ENCODE results near the gene EXOC6B.

EXOC6B gene

DNA sequence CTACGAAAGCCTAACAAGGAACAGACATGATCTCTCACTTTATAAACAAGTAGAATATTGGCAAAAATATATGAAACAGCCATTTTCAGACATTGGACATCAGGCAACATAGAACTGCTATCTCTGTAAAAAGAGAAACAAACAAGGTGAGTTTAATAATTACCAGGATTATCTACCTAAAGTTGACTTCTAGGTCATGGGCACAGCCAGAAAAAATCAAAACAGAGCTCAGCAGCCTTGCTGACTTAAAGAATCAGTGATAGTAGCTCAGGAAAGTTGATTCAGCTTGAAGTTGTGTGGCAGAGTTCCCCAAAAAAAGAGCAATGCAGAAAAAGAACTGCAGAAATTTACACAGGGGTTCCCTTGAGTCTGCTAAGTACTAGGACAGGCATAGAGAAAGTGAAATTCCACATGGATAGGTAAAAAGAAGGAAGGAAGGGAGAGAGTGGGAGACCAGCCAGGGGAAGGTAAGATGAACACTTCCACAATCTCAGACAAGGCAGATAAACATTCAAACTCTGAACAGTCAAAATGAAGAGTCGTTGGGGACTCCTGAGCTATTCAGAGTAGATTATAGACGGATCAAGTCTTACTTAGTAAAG lies 102.0 kb downstream of the EXOC6B start:
- ChIA-PET CTCF (interaction anchor here (0.6 to 1.2 kb wide), 4 partner anchors 9 to 152 kb away, joined by 3 to 4 read pairs (median 4); no protein-coding TSS in a partner anchor), POLR2A (interaction anchor here (0.7 kb wide), 1 partner anchor 1197 kb away, joined by 3 read pairs; no protein-coding TSS in a partner anchor)
- no peak overlapping the region for H3K4me3 ChIP-seq (ENCODE audit: low read depth, low read length)
- peaks cover 34% of the 10 kb centered on the region for H3K4me1 ChIP-seq (ENCODE audit: control insufficient read depth, insufficient read depth, low read length)
- no peak overlapping the region for H3K27ac ChIP-seq (ENCODE audit: extremely low read depth, low read depth, low read length)
- no peaks in the 10 kb centered on the region for H3K36me3 ChIP-seq (ENCODE audit: control insufficient read depth in 2 of 2, insufficient read depth in 1 of 2, low read length in 2 of 2)
- H3K9me3 ChIP-seq (ENCODE audit: control insufficient read depth, insufficient read depth, low read depth, low read length), result no peaks in the 10 kb centered on the region
- TF ChIP-seq ZFP69B (tag by site-specific recombination; IDR thresholded peaks at IDR 0.05), result no peak
- TF ChIP-seq KLF7 (tag by site-specific recombination; IDR thresholded peaks at IDR 0.05; ENCODE audit: borderline replicate concordance), result no peak
- TF ChIP-seq, protein P1, sequence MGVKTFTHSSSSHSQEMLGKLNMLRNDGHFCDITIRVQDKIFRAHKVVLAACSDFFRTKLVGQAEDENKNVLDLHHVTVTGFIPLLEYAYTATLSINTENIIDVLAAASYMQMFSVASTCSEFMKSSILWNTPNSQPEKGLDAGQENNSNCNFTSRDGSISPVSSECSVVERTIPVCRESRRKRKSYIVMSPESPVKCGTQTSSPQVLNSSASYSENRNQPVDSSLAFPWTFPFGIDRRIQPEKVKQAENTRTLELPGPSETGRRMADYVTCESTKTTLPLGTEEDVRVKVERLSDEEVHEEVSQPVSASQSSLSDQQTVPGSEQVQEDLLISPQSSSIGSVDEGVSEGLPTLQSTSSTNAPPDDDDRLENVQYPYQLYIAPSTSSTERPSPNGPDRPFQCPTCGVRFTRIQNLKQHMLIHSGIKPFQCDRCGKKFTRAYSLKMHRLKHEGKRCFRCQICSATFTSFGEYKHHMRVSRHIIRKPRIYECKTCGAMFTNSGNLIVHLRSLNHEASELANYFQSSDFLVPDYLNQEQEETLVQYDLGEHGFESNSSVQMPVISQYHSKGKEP (tag by site-specific recombination; IDR thresholded peaks at IDR 0.05), result no peak
- TF ChIP-seq, protein P2, sequence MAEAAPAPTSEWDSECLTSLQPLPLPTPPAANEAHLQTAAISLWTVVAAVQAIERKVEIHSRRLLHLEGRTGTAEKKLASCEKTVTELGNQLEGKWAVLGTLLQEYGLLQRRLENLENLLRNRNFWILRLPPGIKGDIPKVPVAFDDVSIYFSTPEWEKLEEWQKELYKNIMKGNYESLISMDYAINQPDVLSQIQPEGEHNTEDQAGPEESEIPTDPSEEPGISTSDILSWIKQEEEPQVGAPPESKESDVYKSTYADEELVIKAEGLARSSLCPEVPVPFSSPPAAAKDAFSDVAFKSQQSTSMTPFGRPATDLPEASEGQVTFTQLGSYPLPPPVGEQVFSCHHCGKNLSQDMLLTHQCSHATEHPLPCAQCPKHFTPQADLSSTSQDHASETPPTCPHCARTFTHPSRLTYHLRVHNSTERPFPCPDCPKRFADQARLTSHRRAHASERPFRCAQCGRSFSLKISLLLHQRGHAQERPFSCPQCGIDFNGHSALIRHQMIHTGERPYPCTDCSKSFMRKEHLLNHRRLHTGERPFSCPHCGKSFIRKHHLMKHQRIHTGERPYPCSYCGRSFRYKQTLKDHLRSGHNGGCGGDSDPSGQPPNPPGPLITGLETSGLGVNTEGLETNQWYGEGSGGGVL (tag by site-specific recombination; IDR thresholded peaks at IDR 0.05), result no peak
- TF ChIP-seq, protein P3, sequence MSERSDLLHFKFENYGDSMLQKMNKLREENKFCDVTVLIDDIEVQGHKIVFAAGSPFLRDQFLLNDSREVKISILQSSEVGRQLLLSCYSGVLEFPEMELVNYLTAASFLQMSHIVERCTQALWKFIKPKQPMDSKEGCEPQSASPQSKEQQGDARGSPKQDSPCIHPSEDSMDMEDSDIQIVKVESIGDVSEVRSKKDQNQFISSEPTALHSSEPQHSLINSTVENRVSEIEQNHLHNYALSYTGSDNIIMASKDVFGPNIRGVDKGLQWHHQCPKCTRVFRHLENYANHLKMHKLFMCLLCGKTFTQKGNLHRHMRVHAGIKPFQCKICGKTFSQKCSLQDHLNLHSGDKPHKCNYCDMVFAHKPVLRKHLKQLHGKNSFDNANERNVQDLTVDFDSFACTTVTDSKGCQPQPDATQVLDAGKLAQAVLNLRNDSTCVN (tag by site-specific recombination; optimal IDR thresholded peaks at IDR 0.05), result no peak
- TF ChIP-seq ZXDB (tag by site-specific recombination; IDR thresholded peaks at IDR 0.05), result no peak
- TF ChIP-seq ZNF112 (tag by site-specific recombination; IDR thresholded peaks at IDR 0.05), result no peak
- no peak for TF ChIP-seq ZNF274 (IDR thresholded peaks at IDR 0.05; ENCODE audit: low read length)
- no peak for TF ChIP-seq ZNF274 (tag by site-specific recombination; IDR thresholded peaks at IDR 0.05; ENCODE audit: borderline replicate concordance)
- TF ChIP-seq, protein P4, sequence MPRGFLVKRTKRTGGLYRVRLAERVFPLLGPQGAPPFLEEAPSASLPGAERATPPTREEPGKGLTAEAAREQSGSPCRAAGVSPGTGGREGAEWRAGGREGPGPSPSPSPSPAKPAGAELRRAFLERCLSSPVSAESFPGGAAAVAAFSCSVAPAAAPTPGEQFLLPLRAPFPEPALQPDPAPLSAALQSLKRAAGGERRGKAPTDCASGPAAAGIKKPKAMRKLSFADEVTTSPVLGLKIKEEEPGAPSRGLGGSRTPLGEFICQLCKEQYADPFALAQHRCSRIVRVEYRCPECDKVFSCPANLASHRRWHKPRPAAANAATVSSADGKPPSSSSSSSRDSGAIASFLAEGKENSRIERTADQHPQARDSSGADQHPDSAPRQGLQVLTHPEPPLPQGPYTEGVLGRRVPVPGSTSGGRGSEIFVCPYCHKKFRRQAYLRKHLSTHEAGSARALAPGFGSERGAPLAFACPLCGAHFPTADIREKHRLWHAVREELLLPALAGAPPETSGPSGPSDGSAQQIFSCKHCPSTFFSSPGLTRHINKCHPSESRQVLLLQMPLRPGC (tag by site-specific recombination; IDR thresholded peaks at IDR 0.05), result no peak
- TF ChIP-seq ZNF76 (tag by site-specific recombination; IDR thresholded peaks at IDR 0.05; ENCODE audit: borderline replicate concordance, low read depth), result no peak
- TF ChIP-seq ZNF792 (tag by site-specific recombination; IDR thresholded peaks at IDR 0.05), result no peak

DNA sequence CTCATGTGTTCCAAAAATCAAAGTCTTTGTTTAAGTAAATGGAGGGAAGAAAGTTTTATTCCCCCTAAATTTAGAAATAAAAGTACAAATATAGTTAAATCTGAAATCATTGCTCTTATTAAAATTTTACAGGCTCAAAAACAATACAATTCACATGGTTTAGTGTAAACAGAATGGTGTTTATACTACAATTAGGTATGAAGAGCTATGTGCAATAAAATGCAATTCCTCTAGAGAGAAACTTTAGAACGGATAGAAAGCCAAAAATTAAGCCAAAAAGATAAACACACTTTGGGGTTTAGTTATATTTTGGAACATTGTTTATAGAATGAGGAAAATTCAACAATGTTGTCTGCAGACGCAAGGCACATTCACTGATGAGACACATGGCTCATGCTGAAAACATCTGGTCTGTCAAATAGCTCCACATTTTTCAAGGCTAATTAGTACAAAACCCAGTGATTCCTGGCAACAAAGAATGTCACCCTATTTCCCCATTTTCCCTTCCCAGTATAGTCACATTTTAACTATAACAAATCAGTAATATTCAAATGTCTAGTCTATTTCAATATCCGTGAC lies 103.3 kb downstream of the EXOC6B start:
- peaks cover 1 to 3% of the 10 kb centered on the region in 2 experiments; a peak in 2 of 3 replicates for H3K36me3 ChIP-seq (ENCODE audit: control insufficient read depth in 2 of 2, insufficient read depth in 1 of 2, low read length in 2 of 2)
- ChIA-PET CTCF (interaction anchor here (1.1 kb wide), 1 partner anchor 19 kb away, joined by 4 read pairs; no protein-coding TSS in a partner anchor), POLR2A (no interaction called here)
- H3K4me1 ChIP-seq (ENCODE audit: control insufficient read depth, insufficient read depth, low read length), result peaks cover 37% of the 10 kb centered on the region
- H3K4me3 ChIP-seq (ENCODE audit: low read depth, low read length), result no peak overlapping the region
- H3K9me3 ChIP-seq (ENCODE audit: control insufficient read depth, insufficient read depth, low read depth, low read length), result no peaks in the 10 kb centered on the region
- H3K27ac ChIP-seq (ENCODE audit: extremely low read depth, low read depth, low read length), result no peak overlapping the region
- TF ChIP-seq, protein P5, sequence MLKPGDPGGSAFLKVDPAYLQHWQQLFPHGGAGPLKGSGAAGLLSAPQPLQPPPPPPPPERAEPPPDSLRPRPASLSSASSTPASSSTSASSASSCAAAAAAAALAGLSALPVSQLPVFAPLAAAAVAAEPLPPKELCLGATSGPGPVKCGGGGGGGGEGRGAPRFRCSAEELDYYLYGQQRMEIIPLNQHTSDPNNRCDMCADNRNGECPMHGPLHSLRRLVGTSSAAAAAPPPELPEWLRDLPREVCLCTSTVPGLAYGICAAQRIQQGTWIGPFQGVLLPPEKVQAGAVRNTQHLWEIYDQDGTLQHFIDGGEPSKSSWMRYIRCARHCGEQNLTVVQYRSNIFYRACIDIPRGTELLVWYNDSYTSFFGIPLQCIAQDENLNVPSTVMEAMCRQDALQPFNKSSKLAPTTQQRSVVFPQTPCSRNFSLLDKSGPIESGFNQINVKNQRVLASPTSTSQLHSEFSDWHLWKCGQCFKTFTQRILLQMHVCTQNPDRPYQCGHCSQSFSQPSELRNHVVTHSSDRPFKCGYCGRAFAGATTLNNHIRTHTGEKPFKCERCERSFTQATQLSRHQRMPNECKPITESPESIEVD (tag by site-specific recombination; IDR thresholded peaks at IDR 0.05), result peak; percentile 91
- TF ChIP-seq, protein P6, sequence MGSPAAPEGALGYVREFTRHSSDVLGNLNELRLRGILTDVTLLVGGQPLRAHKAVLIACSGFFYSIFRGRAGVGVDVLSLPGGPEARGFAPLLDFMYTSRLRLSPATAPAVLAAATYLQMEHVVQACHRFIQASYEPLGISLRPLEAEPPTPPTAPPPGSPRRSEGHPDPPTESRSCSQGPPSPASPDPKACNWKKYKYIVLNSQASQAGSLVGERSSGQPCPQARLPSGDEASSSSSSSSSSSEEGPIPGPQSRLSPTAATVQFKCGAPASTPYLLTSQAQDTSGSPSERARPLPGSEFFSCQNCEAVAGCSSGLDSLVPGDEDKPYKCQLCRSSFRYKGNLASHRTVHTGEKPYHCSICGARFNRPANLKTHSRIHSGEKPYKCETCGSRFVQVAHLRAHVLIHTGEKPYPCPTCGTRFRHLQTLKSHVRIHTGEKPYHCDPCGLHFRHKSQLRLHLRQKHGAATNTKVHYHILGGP (tag by site-specific recombination; IDR thresholded peaks at IDR 0.05), result 0 out of 2 replicates have a peak, but pooled peaks have one; percentile 9
- TF ChIP-seq ZNF660 (tag by site-specific recombination; IDR thresholded peaks at IDR 0.05) (no peak), ZNF843 (tag by site-specific recombination; IDR thresholded peaks at IDR 0.05) (peak; percentile 44; the same call in 1 of the 2 replicates), FEZF1 (tag by site-specific recombination; IDR thresholded peaks at IDR 0.05) (peak; percentile 35; the same call in 1 of the 2 replicates)
- TF ChIP-seq, protein P7, sequence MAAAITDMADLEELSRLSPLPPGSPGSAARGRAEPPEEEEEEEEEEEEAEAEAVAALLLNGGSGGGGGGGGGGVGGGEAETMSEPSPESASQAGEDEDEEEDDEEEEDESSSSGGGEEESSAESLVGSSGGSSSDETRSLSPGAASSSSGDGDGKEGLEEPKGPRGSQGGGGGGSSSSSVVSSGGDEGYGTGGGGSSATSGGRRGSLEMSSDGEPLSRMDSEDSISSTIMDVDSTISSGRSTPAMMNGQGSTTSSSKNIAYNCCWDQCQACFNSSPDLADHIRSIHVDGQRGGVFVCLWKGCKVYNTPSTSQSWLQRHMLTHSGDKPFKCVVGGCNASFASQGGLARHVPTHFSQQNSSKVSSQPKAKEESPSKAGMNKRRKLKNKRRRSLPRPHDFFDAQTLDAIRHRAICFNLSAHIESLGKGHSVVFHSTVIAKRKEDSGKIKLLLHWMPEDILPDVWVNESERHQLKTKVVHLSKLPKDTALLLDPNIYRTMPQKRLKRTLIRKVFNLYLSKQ (tag by site-specific recombination; IDR thresholded peaks at IDR 0.05; ENCODE audit: borderline replicate concordance), result no peak
